DND-41 (cell line): ENCODE data around the gene CIC.

Source experiments
- ATAC-seq: fragments of 200-7000 bp; cut with Tn5 transposase; 3 replicates; pipeline ENCODE4 v1.9.1; 2021; ENCODE audit warnings: low read depth; ENCODE audit not compliant: insufficient read depth
- DNase-seq: peaks from one replicate; pipeline ENCODE4 v3.0.0-alpha.2; 2020
- H2AFZ ChIP-seq: 2 replicates; pipeline ENCODE4 v1.6.0; 2012; ENCODE audit warnings: low read depth, low read length
- H3K27ac ChIP-seq: 2 replicates; pipeline ENCODE4 v1.5.1; 2012; ENCODE audit warnings: low read length, inconsistent platforms
- H3K27me3 ChIP-seq: fragments of 200-600 bp; sonication (generic); 2 replicates; pipeline ENCODE4 v1.6.0; 2012; ENCODE audit warnings: low read length, mild to moderate bottlenecking, inconsistent platforms; ENCODE audit not compliant: insufficient read depth, poor library complexity
- H3K36me3 ChIP-seq: 2 replicates; pipeline ENCODE4 v1.5.1; 2012; ENCODE audit warnings: low read length, inconsistent platforms; ENCODE audit not compliant: insufficient read depth
- H3K4me1 ChIP-seq: 2 replicates; pipeline ENCODE4 v1.5.1; 2012; ENCODE audit warnings: mild to moderate bottlenecking, low read length; ENCODE audit not compliant: insufficient read depth
- H3K4me2 ChIP-seq: 2 replicates; pipeline ENCODE4 v1.6.0; 2012; ENCODE audit warnings: mild to moderate bottlenecking, moderate library complexity, low read length, inconsistent platforms; ENCODE audit not compliant: insufficient read depth
- H3K4me3 ChIP-seq, 2 experiments: fragments of 200-600 bp in 1 of 2; shearing (Covaris generic) in 1 of 2; 2 replicates each; pipeline ENCODE4 v1.5.1; 2012 to 2016; ENCODE audit warnings: inconsistent platforms in 2 of 2, low read length in 2 of 2, mild to moderate bottlenecking in 2 of 2, low read depth in 1 of 2, moderate library complexity in 1 of 2
- H3K79me2 ChIP-seq: 2 replicates; pipeline ENCODE4 v1.6.0; 2012; ENCODE audit warnings: low read length, inconsistent platforms; ENCODE audit not compliant: insufficient read depth
- H3K9ac ChIP-seq: 2 replicates; pipeline ENCODE4 v1.6.0; 2012; ENCODE audit warnings: low read depth, mild to moderate bottlenecking, inconsistent platforms, low read length, moderate library complexity
- H3K9me3 ChIP-seq: 2 replicates; pipeline ENCODE4 v1.5.1; 2012; ENCODE audit warnings: low read length, moderate library complexity, mild to moderate bottlenecking, inconsistent platforms; ENCODE audit not compliant: insufficient read depth, severe bottlenecking
- H4K20me1 ChIP-seq: 2 replicates; pipeline ENCODE4 v1.6.0; 2012; ENCODE audit warnings: low read length; ENCODE audit not compliant: insufficient read depth
- CTCF ChIP-seq: IDR thresholded peaks from 2 replicates; pipeline ENCODE4 v1.5.1; 2012; ENCODE audit warnings: borderline replicate concordance, low read length, moderate library complexity, mild to moderate bottlenecking; ENCODE audit not compliant: poor library complexity, severe bottlenecking; ENCODE audit errors: extremely low read depth
- EZH2 ChIP-seq: IDR thresholded peaks from 3 replicates; pipeline ENCODE4 v1.6.1; 2012; ENCODE audit warnings: borderline replicate concordance, low read depth, mild to moderate bottlenecking, moderate library complexity, low read length, inconsistent platforms; ENCODE audit not compliant: severe bottlenecking

CIC gene

GRCh38 chr19:42248270-42249148 lies 20.5 kb upstream of the CIC start:
- no peak for ATAC-seq
- H3K27ac ChIP-seq: no peak overlapping the region
- peaks cover 31% of the 10 kb centered on the region for H4K20me1 ChIP-seq
- peaks cover 28% of the 10 kb centered on the region for H3K36me3 ChIP-seq
- DNase-seq: no peak
- no peak overlapping the region for H3K9ac ChIP-seq
- H2AFZ ChIP-seq: no peak overlapping the region
- no peaks in the 10 kb centered on the region for H3K9me3 ChIP-seq
- peaks cover 33% of the 10 kb centered on the region for H3K4me1 ChIP-seq
- no peak overlapping the region for H3K4me2 ChIP-seq
- no peaks in the 10 kb centered on the region for H3K27me3 ChIP-seq
- TF ChIP-seq CTCF (no peak), EZH2 (no peak)
- H3K4me3 ChIP-seq: no peak overlapping the region
- H3K79me2 ChIP-seq: peaks cover 46% of the 10 kb centered on the region

- Histone ChIP-seq H3K9ac (no peak overlapping the region), H3K27ac (no peak overlapping the region), H3K79me2 (peaks cover 45% of the 10 kb centered on the region), H3K9me3 (no peaks in the 10 kb centered on the region), H2AFZ (no peak overlapping the region), H3K4me2 (no peak overlapping the region), H3K4me1 (peaks cover 28% of the 10 kb centered on the region), H3K4me3 (no peak overlapping the region), H3K27me3 (no peaks in the 10 kb centered on the region), H4K20me1 (peaks cover 31% of the 10 kb centered on the region), H3K36me3 (peaks cover 28% of the 10 kb centered on the region)
- DNase-seq (no peak), ATAC-seq (no peak)
- TF ChIP-seq EZH2: no peak
- TF ChIP-seq CTCF: no peak
Observed at GRCh38 chr19:42249149-42249750, 19.8 kb upstream of the CIC start.

GRCh38 chr19:42249769-42250168 lies 19.3 kb upstream of the CIC start:
- Histone ChIP-seq H3K9ac (no peak overlapping the region), H3K4me3 (no peak overlapping the region), H2AFZ (no peak overlapping the region), H3K79me2 (peaks cover 49% of the 10 kb centered on the region), H3K27ac (no peak overlapping the region), H3K4me2 (no peak overlapping the region), H3K36me3 (peaks cover 31% of the 10 kb centered on the region), H3K27me3 (no peaks in the 10 kb centered on the region), H4K20me1 (peaks cover 31% of the 10 kb centered on the region), H3K9me3 (no peaks in the 10 kb centered on the region), H3K4me1 (peaks cover 28% of the 10 kb centered on the region)
- DNase-seq (no peak), ATAC-seq (no peak)
- no peak for TF ChIP-seq EZH2
- no peak for TF ChIP-seq CTCF
